GM12892 (cell line): ENCODE data around the gene SGIP1.

Experiments
- POLR2A ChIP-seq: IDR thresholded peaks from 2 replicates; pipeline ENCODE4 v1.6.1; 2011; ENCODE audit warnings: low read depth, low read length, control low read depth
- POLR2AphosphoS5 ChIP-seq: IDR thresholded peaks from 2 replicates; pipeline ENCODE4 v1.6.1; 2011; ENCODE audit warnings: low read depth, low read length, control low read depth
- TAF1 ChIP-seq: IDR thresholded peaks from 2 replicates; pipeline ENCODE4 v1.6.1; 2011; ENCODE audit warnings: low read depth, mild to moderate bottlenecking, control low read depth, low read length, borderline replicate concordance

DNA sequence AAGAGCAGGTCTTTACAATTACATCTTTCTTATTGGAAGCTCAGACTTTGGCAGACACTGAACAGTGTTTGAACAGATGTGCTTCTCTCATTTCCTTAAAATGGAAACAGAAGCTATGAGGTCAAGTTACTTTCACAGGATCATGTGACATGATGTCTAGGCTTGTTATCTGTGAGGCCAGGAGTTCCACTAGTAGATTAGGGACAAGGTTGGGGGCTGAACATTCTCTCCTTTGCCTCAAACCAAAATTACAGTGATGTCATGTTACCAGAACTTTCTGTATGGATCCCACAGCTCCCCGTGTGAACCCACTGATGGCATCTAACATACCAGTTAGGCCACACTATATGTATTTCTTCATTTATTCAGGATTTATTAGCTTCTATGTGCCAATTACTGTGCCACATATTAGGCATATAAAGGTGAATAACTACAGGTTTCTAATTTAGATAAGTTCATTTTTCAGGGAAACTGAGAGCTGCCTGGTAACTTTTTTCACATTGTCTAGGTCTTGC lies 224.3 kb downstream of the SGIP1 start:
- TF ChIP-seq POLR2A = no peak
- TF ChIP-seq TAF1 = no peak
- TF ChIP-seq POLR2AphosphoS5 = no peak
